SK-N-SH (cell line): ENCODE data around the gene EHMT2. TPM values are rescaled to one million over a fixed set of nuclear protein-coding genes. Genes with fewer than 3 reads are reported as not detected.

Source experiments
- CTCF ChIA-PET: fragments of 300-600, 350-600 bp; formaldehyde crosslinking; extraction: SDS; loops from one replicate; lab custom pipeline; 2021; lab: Yijun Ruan, JAX
- POLR2A ChIA-PET: fragments of 350-600 bp; sonication (Branson Sonifier 250); formaldehyde crosslinking; extraction: SDS; loops from one replicate; lab custom pipeline; 2020; ENCODE audit warnings: antibody characterized with exemption, inconsistent platforms; lab: Yijun Ruan, JAX
- DNase-seq: peaks from one replicate; pipeline ENCODE4 v3.0.0; 2012
- H2AFZ ChIP-seq: fragments of 200-600 bp; sonication (generic); 2 replicates; pipeline ENCODE4 v1.8.1; 2016; ENCODE audit warnings: antibody characterized with exemption, mild to moderate bottlenecking, low read depth
- H3F3A ChIP-seq: fragments of 200-600 bp; sonication (generic); replicated peaks from 2 replicates; pipeline ENCODE3; 2016; ENCODE audit warnings: antibody characterized with exemption, mild to moderate bottlenecking; ENCODE audit not compliant: insufficient read depth
- H3K27ac ChIP-seq, 2 experiments: fragments of 200-500 bp in 1 of 2; fragments of 200-600 bp in 1 of 2; sonication (Bioruptor generic) in 1 of 2; sonication (generic), shearing (Covaris generic) in 1 of 2; 2 replicates each; pipeline versions ENCODE4 v1.5.1 to v1.6.1; 2014 to 2016; ENCODE audit warnings: low read depth in 2 of 2, inconsistent platforms in 1 of 2, low read length in 1 of 2, mild to moderate bottlenecking in 1 of 2, mixed read lengths in 1 of 2
- H3K27me3 ChIP-seq: fragments of 200-600 bp; sonication (generic), shearing (Covaris generic); 2 replicates; pipeline ENCODE4 v1.6.1; 2016; ENCODE audit warnings: mixed run types; ENCODE audit not compliant: insufficient read depth
- H3K36me3 ChIP-seq, 2 experiments: fragments of 200-500 bp in 1 of 2; fragments of 200-600 bp in 1 of 2; sonication (Bioruptor generic) in 1 of 2; sonication (generic) in 1 of 2; replicated peaks in 1 of 2; 2 replicates each; pipeline versions ENCODE3 to v1.5.1; 2014 to 2016; ENCODE audit warnings: low read length in 1 of 2, mild to moderate bottlenecking in 1 of 2; ENCODE audit not compliant: insufficient read depth in 2 of 2, control insufficient read depth in 1 of 2
- H3K4me1 ChIP-seq, 2 experiments: fragments of 200-500 bp in 1 of 2; fragments of 200-600 bp in 1 of 2; sonication (Bioruptor generic) in 1 of 2; sonication (generic), shearing (Covaris generic) in 1 of 2; 2 replicates each; pipeline versions ENCODE4 v1.5.1 to v1.6.1; 2014 to 2016; ENCODE audit warnings: low read depth in 1 of 2, low read length in 1 of 2, mixed run types in 1 of 2; ENCODE audit not compliant: insufficient read depth in 2 of 2, control insufficient read depth in 1 of 2
- H3K4me2 ChIP-seq: fragments of 200-600 bp; sonication (generic), shearing (Covaris generic); 2 replicates; pipeline ENCODE4 v1.6.1; 2017; ENCODE audit warnings: mixed run types
- H3K4me3 ChIP-seq, 2 experiments: fragments of 200-500 bp in 1 of 2; fragments of 200-600 bp in 1 of 2; sonication (Bioruptor generic) in 1 of 2; sonication (generic), shearing (Covaris generic) in 1 of 2; 2 replicates each; pipeline versions ENCODE4 v1.5.1 to v1.8.1; 2014 to 2016; ENCODE audit warnings: low read depth in 2 of 2, inconsistent platforms in 1 of 2, low read length in 1 of 2, mild to moderate bottlenecking in 1 of 2, mixed read lengths in 1 of 2, moderate library complexity in 1 of 2
- H3K79me2 ChIP-seq: fragments of 200-600 bp; sonication (generic); 2 replicates; pipeline ENCODE4 v1.8.1; 2017; ENCODE audit warnings: mild to moderate bottlenecking; ENCODE audit not compliant: insufficient read depth
- H3K9ac ChIP-seq: fragments of 200-600 bp; sonication (generic); 2 replicates; pipeline ENCODE4 v1.6.1; 2017; ENCODE audit warnings: mixed run types
- H3K9me2 ChIP-seq: fragments of 200-600 bp; sonication (generic); 2 replicates; pipeline ENCODE4 v1.6.1; 2017; ENCODE audit warnings: mixed run types
- H3K9me3 ChIP-seq: fragments of 200-600 bp; sonication (generic); 2 replicates; pipeline ENCODE4 v1.6.1; 2017; ENCODE audit warnings: mixed run types, mild to moderate bottlenecking, moderate library complexity
- H4K20me1 ChIP-seq: fragments of 200-600 bp; sonication (generic); 2 replicates; pipeline ENCODE4 v1.6.1; 2017; ENCODE audit warnings: mild to moderate bottlenecking, mixed run types; ENCODE audit not compliant: insufficient read depth
- CHD2 ChIP-seq: fragments of 150-350 bp; IDR thresholded peaks from 2 replicates; pipeline ENCODE4 v1.6.1; 2018; ENCODE audit warnings: low read length; ENCODE audit not compliant: partially characterized antibody
- CTCF ChIP-seq: fragments of 200-600 bp; sonication (generic); IDR thresholded peaks from 2 replicates; pipeline ENCODE4 v1.6.1; 2017; ENCODE audit warnings: antibody characterized with exemption, mild to moderate bottlenecking, moderate library complexity
- EZH2phosphoT487 ChIP-seq: fragments of 200-600 bp; sonication (generic); IDR thresholded peaks from 2 replicates; pipeline ENCODE4 v1.6.1; 2017; ENCODE audit warnings: low read depth, mixed run types, mild to moderate bottlenecking, antibody characterized with exemption, moderate library complexity, borderline replicate concordance
- FOXJ3 ChIP-seq: sonication (generic); formaldehyde crosslinking; IDR thresholded peaks from 2 replicates; pipeline ENCODE4 v1.5.1; 2020; ENCODE audit warnings: mild to moderate bottlenecking, missing genetic modification reagents
- JUND ChIP-seq: IDR thresholded peaks from 2 replicates; pipeline ENCODE4 v1.4.0; 2012
- RAD21 ChIP-seq: IDR thresholded peaks from 2 replicates; pipeline ENCODE4 v1.6.1; 2012; ENCODE audit warnings: mild to moderate bottlenecking, low read length
- RFX5 ChIP-seq: IDR thresholded peaks from 2 replicates; pipeline ENCODE4 v1.6.1; 2012; ENCODE audit warnings: mild to moderate bottlenecking, improper control_type of control experiment, low read length
- SMC3 ChIP-seq: IDR thresholded peaks from 2 replicates; pipeline ENCODE4 v1.6.1; 2012; ENCODE audit warnings: low read depth, low read length, improper control_type of control experiment
- TEAD4 ChIP-seq: IDR thresholded peaks from 2 replicates; pipeline ENCODE4 v1.4.0; 2012; ENCODE audit warnings: mild to moderate bottlenecking, borderline replicate concordance; ENCODE audit not compliant: insufficient read depth
- WGBS: methylation state at CpG from one replicate; pipeline ENCODE4 v1.1.6; 2017; ENCODE audit warnings: low lambda C conversion rate; 5-methylcytosine and 5-hydroxymethylcytosine counted together
- polyA plus RNA-seq, 3 experiments: library from polyadenylated mRNA; depleted of rRNA; stranded (reverse); fragments of >200 nt; gene quantifications; 2 replicates each; pipeline ENCODE4 v1.2.3, GENCODE V29; 2012
- TF ChIP-seq, protein P1 (sequence below): fragments of 150-350 bp; IDR thresholded peaks from 2 replicates; pipeline ENCODE4 v1.6.1; 2016; ENCODE audit warnings: mild to moderate bottlenecking, low read depth, low read length

The EHMT2 gene
- polyA plus RNA-seq, 1 of the 3 experiments (the other 2 are of a cell fraction), result 72.0 TPM

GRCh38 chr6:31875877-31876276, 21.6 kb downstream of the EHMT2 start:
- POLR2A ChIA-PET, result no interaction called here
- no peak overlapping the region for H3K4me3 ChIP-seq
- no peak overlapping the region for H3K27ac ChIP-seq
- CTCF ChIA-PET, result interaction anchor here (0.8 to 2.3 kb wide), 4 partner anchors 8 to 39 kb away, joined by 3 to 16 read pairs (median 3); no protein-coding TSS in a partner anchor
- no peaks in the 10 kb centered on the region for H3K79me2 ChIP-seq
- TF ChIP-seq CTCF, result no peak
- 67% methylated on average over 5 of the region's 5 CpGs for WGBS
- no peaks in the 10 kb centered on the region for H3K27me3 ChIP-seq
- no peak overlapping the region for H3K4me2 ChIP-seq
- peaks cover 0 to under 1% of the 10 kb centered on the region in 2 experiments; a peak in 1 of 4 replicates for H3K4me1 ChIP-seq
- DNase-seq, result no peak
- peaks cover 0 to 12% of the 10 kb centered on the region in 2 experiments for H3K36me3 ChIP-seq
- no peaks in the 10 kb centered on the region for H3F3A ChIP-seq
- H4K20me1 ChIP-seq, result no peaks in the 10 kb centered on the region
- no peak overlapping the region for H3K9ac ChIP-seq
- H3K9me3 ChIP-seq, result no peaks in the 10 kb centered on the region
- H3K9me2 ChIP-seq, result no peaks in the 10 kb centered on the region
- no peak overlapping the region for H2AFZ ChIP-seq

GRCh38 chr6:31874836-31875572, 22.5 kb downstream of the EHMT2 start:
- CTCF ChIA-PET, result interaction anchor here (0.8 to 2.3 kb wide), 6 partner anchors 9 to 146 kb away, joined by 3 to 16 read pairs (median 3); partner anchors contain the start of gene DDAH2
- Histone ChIP-seq H3K4me1 (peaks cover 0 to 4% of the 10 kb centered on the region in 2 experiments; a peak in 1 of 4 replicates), H4K20me1 (no peaks in the 10 kb centered on the region), H3K27me3 (no peaks in the 10 kb centered on the region), H3K27ac (no peak overlapping the region), H3K9me2 (no peaks in the 10 kb centered on the region), H3K36me3 (peaks cover 0 to 4% of the 10 kb centered on the region in 2 experiments), H3F3A (no peaks in the 10 kb centered on the region), H3K9ac (no peak overlapping the region), H3K79me2 (no peaks in the 10 kb centered on the region), H3K4me2 (no peak overlapping the region), H2AFZ (no peak overlapping the region)
- POLR2A ChIA-PET, result no interaction called here
- WGBS, result 80% methylated on average over 4 of the region's 5 CpGs
- DNase-seq, result no peak
- no peak for TF ChIP-seq EZH2phosphoT487
- no peak for TF ChIP-seq FOXJ3 (CRISPR knock-in tag)
- no peak for TF ChIP-seq RFX5
- TF ChIP-seq JUND, result no peak
- no peak for TF ChIP-seq SMC3
- TF ChIP-seq, all 33 proteins: peak for 0
- Histone ChIP-seq H3K9me3 (no peaks in the 10 kb centered on the region), H3K4me3 (no peak overlapping the region)

DNA sequence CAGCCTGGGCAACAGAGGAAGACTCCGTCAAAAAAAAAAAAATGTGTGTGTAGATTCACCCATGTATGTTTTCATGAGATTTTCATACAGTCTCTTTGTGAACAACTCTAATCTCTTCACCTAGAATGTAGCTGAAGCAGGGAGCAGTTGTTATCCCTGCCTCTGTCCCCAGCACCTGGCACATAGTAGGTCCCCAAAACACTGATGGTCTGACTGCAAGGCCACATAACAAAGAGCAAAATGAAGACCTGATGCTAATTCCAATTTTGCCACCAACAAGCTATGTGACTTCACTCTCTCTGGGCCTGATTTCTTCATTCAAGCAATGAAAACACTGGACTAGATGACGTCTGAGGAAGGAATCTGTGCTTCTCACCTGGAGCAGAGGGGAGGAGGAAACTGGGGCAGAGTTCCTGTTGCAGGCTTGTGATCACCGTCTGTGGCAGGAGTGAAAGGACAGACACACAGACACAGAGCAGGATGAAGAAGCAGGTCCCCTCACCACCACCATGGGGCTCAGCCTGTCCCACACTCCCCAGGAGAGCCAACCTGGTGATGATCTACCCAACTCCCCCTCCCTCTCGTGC, 23.3 kb downstream of the EHMT2 start:
- H3K27me3 ChIP-seq, result no peaks in the 10 kb centered on the region
- CTCF ChIA-PET, result interaction anchor here (1.1 to 1.3 kb wide), 2 partner anchors 15 to 145 kb away, joined by 3 read pairs; partner anchors contain the start of gene DDAH2
- peaks cover 0 to 4% of the 10 kb centered on the region in 2 experiments; a peak in 1 of 4 replicates for H3K4me1 ChIP-seq
- POLR2A ChIA-PET, result interaction anchor here (0.9 kb wide), 1 partner anchor 23 kb away, joined by 3 read pairs; the partner anchor contains the start of gene EHMT2
- H4K20me1 ChIP-seq, result no peaks in the 10 kb centered on the region
- H3K27ac ChIP-seq, result no peak overlapping the region
- no peak overlapping the region for H3K9ac ChIP-seq
- H3K79me2 ChIP-seq, result no peaks in the 10 kb centered on the region
- H2AFZ ChIP-seq, result no peak overlapping the region
- H3K4me3 ChIP-seq, result no peak overlapping the region
- DNase-seq, result no peak
- H3K9me3 ChIP-seq, result no peaks in the 10 kb centered on the region
- TF ChIP-seq TEAD4 (no peak), RAD21 (no peak), CHD2 (no peak)
- TF ChIP-seq, protein P1, sequence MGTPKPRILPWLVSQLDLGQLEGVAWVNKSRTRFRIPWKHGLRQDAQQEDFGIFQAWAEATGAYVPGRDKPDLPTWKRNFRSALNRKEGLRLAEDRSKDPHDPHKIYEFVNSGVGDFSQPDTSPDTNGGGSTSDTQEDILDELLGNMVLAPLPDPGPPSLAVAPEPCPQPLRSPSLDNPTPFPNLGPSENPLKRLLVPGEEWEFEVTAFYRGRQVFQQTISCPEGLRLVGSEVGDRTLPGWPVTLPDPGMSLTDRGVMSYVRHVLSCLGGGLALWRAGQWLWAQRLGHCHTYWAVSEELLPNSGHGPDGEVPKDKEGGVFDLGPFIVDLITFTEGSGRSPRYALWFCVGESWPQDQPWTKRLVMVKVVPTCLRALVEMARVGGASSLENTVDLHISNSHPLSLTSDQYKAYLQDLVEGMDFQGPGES, result no peak
- H3F3A ChIP-seq, result no peaks in the 10 kb centered on the region
- no peaks in the 10 kb centered on the region for H3K36me3 ChIP-seq
- H3K9me2 ChIP-seq, result no peaks in the 10 kb centered on the region
- WGBS, result 72% methylated on average over 4 of the region's 4 CpGs
- no peak overlapping the region for H3K4me2 ChIP-seq
